HG02678 (cell line): ENCODE measurements around the gene PPM1H.

Experiments
- ATAC-seq: cut with Tn5 transposase; IDR thresholded peaks from one replicate; pipeline ENCODE4 v1.9.1; 2021; ENCODE audit warnings: mild to moderate bottlenecking, moderate library complexity; ENCODE audit not compliant: unreplicated experiment

Gene PPM1H

DNA sequence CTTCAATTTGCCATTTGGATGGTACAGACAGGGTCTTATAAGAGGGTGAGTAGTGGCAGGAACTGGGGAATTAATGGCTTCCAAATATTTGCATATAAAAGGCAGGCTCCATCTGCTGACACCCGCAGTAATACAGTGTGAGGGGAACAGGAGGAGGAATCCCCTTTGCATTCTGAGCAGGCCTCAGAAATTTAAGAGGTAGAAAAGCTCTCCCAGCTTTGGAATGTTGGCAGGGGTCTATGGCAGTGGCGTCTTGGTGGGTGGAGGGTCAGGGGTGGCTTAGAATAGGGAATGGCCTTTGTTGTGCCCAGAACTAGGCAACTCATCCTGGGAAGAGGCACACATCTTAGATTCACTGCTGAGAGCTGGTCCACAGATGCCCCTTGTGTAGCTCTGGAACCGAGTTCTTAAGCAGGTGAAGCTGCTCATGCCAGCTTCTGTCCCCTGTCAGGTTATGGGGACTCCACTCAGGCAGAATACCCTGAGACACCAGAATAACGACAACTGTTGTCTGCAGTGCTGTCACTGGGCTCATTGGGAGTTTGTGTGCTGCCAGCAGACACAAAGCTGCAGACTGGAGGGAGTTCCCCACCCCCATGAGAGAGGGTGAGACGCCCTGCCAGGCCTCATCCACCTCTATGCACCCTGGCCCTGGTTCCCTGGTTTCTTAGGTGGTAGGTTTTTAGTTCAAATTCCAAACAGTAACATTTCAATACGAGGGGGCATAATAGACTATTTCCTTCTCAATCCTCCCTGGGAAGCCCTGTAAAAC, 278.2 kb downstream of the PPM1H start:
- no peak for ATAC-seq

DNA sequence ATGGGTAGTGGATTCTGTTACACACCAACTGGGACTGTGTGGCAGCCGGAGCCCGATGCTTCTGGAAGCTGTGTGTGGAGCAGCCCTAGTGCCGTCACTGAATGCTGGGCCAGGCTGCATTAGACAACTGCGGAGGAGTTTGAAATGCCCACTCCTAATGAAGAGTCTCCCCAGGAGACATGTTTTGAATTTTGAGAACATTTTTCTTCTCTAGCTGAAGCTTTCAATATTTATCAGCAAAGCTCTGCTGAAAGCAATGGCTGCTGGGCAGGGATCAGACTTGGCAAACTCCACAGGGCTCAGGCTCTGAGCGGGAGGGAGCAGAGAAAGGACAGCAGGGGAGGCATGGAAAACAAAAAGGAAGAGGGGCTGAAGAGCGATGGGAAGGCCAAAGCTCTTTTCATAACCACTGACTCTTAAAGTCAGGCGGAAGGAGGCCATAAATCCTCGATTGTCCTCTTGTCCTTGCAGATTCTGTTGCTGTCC, 279.2 kb downstream of the PPM1H start:
- ATAC-seq, result no peak

DNA sequence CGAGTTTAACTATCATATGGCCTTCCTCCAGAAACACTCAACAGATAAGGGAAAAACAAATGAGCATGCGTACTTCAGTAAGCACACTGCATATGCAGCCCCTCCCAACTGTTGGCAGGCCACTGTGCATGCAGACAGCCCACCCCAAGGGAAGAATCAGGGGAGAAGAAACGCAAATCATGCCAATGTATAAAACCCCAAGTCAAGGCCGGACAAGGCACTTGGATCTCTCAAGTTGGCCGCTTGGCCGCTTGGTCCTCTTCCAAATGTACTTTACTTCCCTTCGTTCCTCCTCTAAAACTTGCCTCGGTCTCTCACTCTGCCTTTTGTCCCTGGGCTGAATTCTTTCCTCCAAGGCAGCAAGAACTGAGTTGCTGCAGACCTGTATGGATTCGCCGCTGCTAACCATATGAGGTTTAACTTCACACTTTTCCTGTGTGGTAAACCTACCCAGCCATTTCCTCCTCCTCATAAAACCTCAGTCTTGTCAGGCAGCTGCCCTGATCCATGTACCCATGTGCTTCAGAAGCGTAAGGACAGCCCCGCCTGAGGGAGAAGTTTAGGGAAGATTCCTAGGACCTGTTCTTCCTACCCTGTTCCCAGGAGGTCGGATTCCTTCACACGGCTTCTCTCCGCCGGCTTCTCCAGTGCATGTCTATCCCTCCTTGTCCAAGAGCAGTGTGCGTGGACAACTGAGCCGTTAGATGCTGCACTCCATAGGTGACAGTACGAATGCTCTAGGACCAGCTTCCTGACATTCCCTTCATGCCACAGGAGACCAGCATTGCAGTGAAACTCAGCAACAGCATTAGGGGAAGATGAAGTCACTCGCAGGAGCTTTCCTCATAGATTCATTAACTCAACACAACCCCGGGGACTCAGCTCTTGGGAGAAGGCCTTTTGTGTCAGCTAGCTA, 280.4 kb downstream of the PPM1H start:
- ATAC-seq, result no peak

- ATAC-seq, result no peak
Observed at GRCh38 chr12:62653740-62654139, 281.2 kb downstream of the PPM1H start.

DNA sequence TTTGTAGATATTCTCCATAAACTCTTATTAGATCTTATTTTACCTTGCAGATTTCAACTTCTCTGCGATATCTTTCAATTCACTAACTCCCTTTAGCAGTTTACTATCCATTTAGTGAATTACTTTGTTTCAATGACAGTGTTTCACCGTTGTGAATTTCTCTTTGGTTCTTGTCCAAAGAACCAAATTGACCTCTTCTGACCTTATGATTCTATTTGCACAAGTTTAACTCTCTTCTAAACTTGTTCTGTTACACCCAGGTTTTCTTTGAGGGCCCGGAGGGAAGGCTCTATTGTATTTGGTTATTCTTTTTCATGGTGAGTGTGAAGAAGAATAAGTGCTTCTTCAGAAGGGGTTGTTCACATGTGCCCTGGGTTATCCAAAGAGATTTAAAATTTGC, 281.6 kb downstream of the PPM1H start:
- no peak for ATAC-seq

GRCh38 chr12:62651138-62651537, 283.8 kb downstream of the PPM1H start:
- ATAC-seq, result no peak

DNA sequence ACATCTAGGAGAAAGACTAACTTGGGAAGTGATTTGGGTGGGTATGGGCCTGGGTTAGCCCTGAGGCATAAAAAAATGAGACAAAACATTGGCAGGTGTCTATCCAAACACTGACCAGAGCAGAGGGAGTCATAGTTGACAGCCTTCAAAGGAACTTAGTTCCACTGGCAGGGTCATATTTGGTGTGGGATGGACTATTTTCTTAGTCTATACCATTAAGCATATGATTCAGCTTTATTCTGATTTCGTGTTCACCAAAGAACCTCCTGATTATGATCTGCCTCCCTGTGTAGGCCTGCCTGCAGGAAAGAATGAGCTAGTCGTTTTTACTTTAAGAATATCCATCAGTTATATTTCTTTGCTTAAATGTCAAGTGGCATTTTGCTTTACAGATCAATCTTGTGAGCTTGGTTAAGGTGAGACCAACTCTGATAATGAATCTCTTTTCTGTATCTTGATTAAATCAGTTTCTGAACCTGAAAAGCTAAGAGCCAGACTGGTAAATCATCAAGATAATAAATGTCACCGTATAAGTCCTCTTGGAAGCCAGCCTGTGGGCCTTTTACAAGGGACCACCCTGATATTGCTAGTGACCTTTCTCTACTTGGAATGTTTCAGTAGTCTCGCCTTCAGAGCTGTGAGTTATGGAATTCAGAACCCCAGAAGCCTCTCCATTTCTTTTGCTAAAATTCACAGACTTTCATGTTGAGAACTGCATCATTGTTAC, 285.4 kb downstream of the PPM1H start:
- no peak for ATAC-seq

GRCh38 chr12:62647586-62647985, 287.4 kb downstream of the PPM1H start:
- no peak for ATAC-seq

DNA sequence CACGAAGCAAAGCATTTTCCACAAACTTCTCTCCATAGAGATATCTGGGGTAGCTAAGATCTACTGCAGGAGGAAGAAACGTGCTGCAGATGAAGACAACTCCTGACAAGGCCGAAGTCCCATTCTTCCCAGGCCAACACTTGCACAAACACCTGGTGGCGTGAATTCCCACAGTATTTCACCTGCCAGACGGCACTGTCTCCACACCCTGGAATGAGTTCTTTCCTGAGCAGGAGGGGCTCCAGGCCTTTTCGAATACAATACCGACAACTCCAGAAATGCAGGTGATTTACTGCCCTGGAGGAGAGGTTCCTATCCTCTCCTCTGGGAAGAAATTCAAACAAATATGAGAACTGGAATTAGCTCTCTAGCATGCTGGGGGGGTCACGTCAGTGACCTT, 288.4 kb downstream of the PPM1H start:
- no peak for ATAC-seq

DNA sequence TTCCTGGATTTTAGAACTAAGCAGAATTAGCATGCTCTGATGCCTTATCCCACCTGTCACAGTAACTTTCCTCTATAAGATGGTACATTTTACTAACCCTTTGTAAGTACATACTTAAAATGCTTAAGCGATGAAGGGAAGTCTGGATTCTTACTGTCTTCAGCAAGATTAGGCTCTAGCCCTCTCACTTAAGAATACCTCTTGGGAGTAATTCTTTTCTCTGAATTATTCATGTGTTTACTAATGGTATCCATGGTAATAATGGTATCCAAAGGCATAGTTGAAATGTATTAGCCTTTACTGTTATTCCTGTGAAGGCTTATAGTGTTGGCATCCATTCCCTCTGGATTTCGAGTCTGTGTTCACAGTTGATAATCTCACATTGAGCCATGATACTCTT, 291.5 kb downstream of the PPM1H start:
- ATAC-seq, result no peak

GRCh38 chr12:62642486-62642885, 292.5 kb downstream of the PPM1H start:
- ATAC-seq, result no peak

- peak; percentile 79 for ATAC-seq
Observed at GRCh38 chr12:62640910-62641448, 294.0 kb downstream of the PPM1H start.

DNA sequence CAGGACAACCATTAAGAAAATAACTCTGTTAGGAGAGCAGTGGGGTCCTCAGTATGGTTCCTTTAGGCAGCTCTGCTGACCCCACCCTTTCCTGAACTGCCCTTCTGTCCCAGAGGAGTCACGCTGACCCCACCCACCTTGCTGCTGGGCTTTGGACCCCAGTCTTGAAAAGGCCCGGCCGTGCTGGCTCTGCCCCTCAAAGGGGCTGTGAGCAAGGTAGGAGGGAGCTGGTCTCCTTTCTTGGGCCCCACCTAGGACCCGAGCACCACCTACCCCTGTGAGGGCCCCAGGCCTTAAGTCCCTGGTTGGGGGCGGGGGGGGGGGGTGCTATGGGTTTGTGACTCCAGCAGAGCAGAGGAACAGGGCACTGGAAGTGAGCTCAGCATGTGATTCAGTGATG, 297.3 kb downstream of the PPM1H start:
- ATAC-seq, result no peak

- ATAC-seq, result no peak
Observed at GRCh38 chr12:62635649-62636048, 299.3 kb downstream of the PPM1H start.

GRCh38 chr12:62632411-62632918, 302.5 kb downstream of the PPM1H start:
- peak; percentile 50 for ATAC-seq

DNA sequence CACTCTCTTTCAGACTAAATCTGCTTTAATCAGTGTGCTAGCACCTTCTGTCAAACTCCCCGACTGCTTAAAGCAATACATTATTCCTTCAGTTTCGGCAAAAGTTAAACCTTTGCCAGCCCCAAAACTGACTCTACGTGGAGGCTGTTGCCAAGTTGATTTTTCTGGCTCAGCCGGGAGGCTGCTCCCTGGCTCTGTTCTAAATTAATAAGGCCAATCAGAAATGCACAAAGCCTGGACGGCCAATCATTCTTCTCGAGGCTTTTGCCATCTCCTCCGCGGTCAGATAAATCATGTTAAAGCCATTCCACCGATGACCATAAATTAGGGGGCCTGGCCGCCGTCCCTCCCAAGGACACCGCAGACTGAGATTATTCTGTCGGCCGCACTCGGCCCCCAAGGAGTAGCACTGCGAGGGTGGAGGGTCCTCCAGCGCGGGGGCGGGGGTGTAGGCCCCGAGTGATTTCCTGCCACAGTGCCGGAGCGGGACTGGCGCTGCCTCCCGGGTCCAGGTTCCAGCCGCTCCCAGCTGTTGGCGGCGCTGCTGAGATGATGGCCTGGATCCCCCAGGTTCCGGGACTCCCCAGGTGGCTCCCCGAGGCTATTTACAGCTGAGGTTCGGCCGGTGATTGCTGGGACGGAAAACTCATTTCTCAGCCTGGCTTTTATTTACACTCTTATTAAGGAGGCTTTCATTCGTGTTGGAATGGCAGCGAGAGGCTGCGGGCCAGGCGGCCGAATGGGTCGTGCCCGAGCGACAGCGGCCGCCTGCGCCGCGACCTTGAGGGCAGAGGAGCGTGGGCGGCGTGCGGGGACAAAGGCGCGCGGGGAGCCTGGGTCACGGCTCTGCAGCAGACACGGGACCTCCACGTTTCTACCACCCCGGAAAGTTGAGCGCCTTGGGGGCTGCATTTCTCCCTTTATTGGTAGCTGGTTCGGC, 303.2 kb downstream of the PPM1H start:
- ATAC-seq, result peak; percentile 73

DNA sequence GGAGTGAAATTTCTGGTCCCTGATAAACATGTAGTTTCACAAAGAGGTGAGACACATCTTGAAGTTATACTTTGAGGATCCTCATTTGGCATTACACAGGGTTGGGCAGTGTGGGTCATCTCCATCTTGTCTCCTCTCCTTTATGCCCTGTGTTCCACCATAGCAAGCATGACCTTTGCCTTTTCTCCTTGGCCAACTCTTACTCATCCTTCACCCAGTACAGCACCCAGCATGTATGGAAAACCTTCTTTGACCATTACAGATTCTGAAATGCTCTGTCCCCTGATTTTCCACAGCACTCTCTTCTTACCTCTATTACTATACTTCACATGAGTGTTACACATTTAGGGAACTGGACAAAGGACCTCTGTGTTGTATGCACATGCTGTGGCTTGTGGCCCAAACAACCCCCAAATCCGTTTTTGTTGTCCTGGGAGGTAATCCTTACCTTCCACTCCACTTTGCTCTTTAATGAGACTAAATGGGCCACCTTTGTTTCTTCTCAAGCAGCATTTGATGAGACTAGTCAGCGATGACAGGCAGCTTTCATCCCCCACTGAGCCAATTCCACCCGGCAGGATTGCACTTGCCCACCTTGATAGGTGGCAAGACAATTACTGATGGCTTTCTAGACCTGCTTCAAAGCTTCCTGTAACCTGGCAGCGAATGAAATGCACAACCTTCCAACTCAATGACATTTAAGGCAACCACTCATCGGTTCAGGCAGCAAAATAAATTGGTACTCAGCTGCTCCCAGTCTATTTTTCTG, 304.8 kb downstream of the PPM1H start:
- ATAC-seq, result no peak

DNA sequence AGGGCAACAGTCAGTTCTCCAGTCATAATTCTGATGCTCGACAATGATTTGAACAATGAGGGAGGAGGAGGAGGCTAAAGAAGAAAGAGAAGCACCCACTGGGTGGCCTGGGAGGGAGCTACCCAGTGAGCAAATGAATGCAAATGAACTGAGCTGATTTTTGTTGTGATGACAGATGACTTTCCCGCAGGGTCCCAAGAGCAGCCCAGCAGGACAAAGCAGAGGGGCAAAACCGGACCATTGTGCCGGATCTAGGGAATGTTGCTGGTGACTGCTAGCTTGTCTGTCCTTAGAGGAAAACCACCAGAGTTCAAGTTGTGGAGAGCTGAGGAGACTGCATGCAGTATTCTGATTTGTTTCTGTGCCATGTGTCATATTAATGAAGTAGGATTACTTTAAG, 305.5 kb downstream of the PPM1H start:
- ATAC-seq, result no peak

GRCh38 chr12:62627181-62627580, 307.8 kb downstream of the PPM1H start:
- ATAC-seq, result no peak
